Hindlimb muscle (tissue), 1 donor: ENCODE data around the gene PLIN4. TPM values are rescaled to one million over a fixed set of nuclear protein-coding genes. Genes with fewer than 3 reads are reported as not detected.

Source experiments
- DNase-seq: peaks from one replicate; pipeline ENCODE4 v3.0.0-alpha.2; 2013
- polyA plus RNA-seq: library from polyadenylated mRNA; unstranded; fragments of 120-200 nt; gene quantifications from one replicate; pipeline ENCODE4 v1.2.1, GENCODE V29; 2013; ENCODE audit not compliant: insufficient read length

The PLIN4 gene
- polyA plus RNA-seq, 1 donor: 8.8 TPM

- DNase-seq: no peak
Observed at GRCh38 chr19:4504891-4505569, 13.3 kb downstream of the PLIN4 start.

- DNase-seq: peak; percentile 32
Observed at GRCh38 chr19:4504297-4504701, 14.0 kb downstream of the PLIN4 start.

GRCh38 chr19:4503825-4504170 is 14.5 kb downstream of the PLIN4 start:
- no peak for DNase-seq

GRCh38 chr19:4503132-4503824 is 15.0 kb downstream of the PLIN4 start:
- no peak for DNase-seq

- no peak for DNase-seq
Observed at GRCh38 chr19:4502282-4503131, 15.8 kb downstream of the PLIN4 start.

- no peak for DNase-seq
Observed at GRCh38 chr19:4501691-4502090, 16.6 kb downstream of the PLIN4 start.

GRCh38 chr19:4500841-4501591 is 17.3 kb downstream of the PLIN4 start:
- no peak for DNase-seq

GRCh38 chr19:4499855-4500254 is 18.4 kb downstream of the PLIN4 start:
- DNase-seq: no peak

- no peak for DNase-seq
Observed at GRCh38 chr19:4499318-4499717, 19.0 kb downstream of the PLIN4 start.

GRCh38 chr19:4498694-4499093 is 19.6 kb downstream of the PLIN4 start:
- DNase-seq: no peak

- no peak for DNase-seq
Observed at GRCh38 chr19:4497770-4498389, 20.4 kb downstream of the PLIN4 start.

- no peak for DNase-seq
Observed at GRCh38 chr19:4496304-4496703, 22.0 kb downstream of the PLIN4 start.

- no peak for DNase-seq
Observed at GRCh38 chr19:4495471-4495870, 22.8 kb downstream of the PLIN4 start.

GRCh38 chr19:4494691-4495064 is 23.6 kb downstream of the PLIN4 start:
- DNase-seq: no peak

GRCh38 chr19:4493929-4494690 is 24.2 kb downstream of the PLIN4 start:
- no peak for DNase-seq

- DNase-seq: no peak
Observed at GRCh38 chr19:4493104-4493928, 25.0 kb downstream of the PLIN4 start.

GRCh38 chr19:4492337-4493103 is 25.8 kb downstream of the PLIN4 start:
- DNase-seq: no peak

- DNase-seq: no peak
Observed at GRCh38 chr19:4491446-4491845, 26.8 kb downstream of the PLIN4 start.

GRCh38 chr19:4488496-4488895 is 29.8 kb downstream of the PLIN4 start:
- DNase-seq: no peak

- no peak for DNase-seq
Observed at GRCh38 chr19:4487572-4487971, 30.7 kb downstream of the PLIN4 start.
